ENCODE results near the gene MYOD1. TPM values are rescaled to one million over a fixed set of nuclear protein-coding genes. Genes with fewer than 3 reads are reported as not detected.

The MYOD1 gene
- total and polyA plus RNA-seq, 2 of the 4 experiments (the other 2 are of a cell fraction): not detected

GRCh38 chr11:17764446-17765218 is 45.3 kb downstream of the MYOD1 start (continued):
- TF ChIP-seq ELK1 (IDR thresholded peaks at IDR 0.05; ENCODE audit: borderline replicate concordance, low read depth, low read length): no peak

- POLR2A ChIA-PET (ENCODE audit: unreplicated experiment): no interaction called here
- Histone ChIP-seq H3K9me1 (ENCODE audit: insufficient read depth, low read length) (no peaks in the 10 kb centered on the region), H4K20me1 (ENCODE audit: insufficient read depth, low read length) (no peaks in the 10 kb centered on the region), H2AK5ac (ENCODE audit: low read depth, low read length) (no peak overlapping the region), H4K5ac (ENCODE audit: low read depth, low read length) (no peak overlapping the region), H3K79me1 (ENCODE audit: low read depth in 1 of 2, low read length in 2 of 2) (no peaks in the 10 kb centered on the region), H2BK20ac (ENCODE audit: low read depth, low read length) (no peak overlapping the region), H3K4me1 (ENCODE audit: control insufficient read depth, insufficient read depth, low read length) (no peaks in the 10 kb centered on the region), H3K4me2 (ENCODE audit: low read depth, low read length) (no peak overlapping the region), H3K18ac (ENCODE audit: low read depth, low read length) (no peak overlapping the region), H3K4ac (ENCODE audit: low read depth, low read length) (no peak overlapping the region), H3K4me3 (ENCODE audit: insufficient read depth, low read depth, low read length) (no peak overlapping the region), H2BK120ac (ENCODE audit: low read depth, low read length) (no peak overlapping the region), H2BK5ac (ENCODE audit: low read depth, low read length, poor library complexity, severe bottlenecking) (no peak overlapping the region), H2AK9ac (replicated peaks; ENCODE audit: low read depth, low read length, poor library complexity) (no peak overlapping the region), H3K56ac (ENCODE audit: extremely low read depth, insufficient read depth, low read length) (no peak overlapping the region), H4K8ac (ENCODE audit: low read depth in 2 of 2, low read length in 2 of 2) (no peak overlapping the region), H3K27ac (ENCODE audit: insufficient read depth, low read length) (no peak overlapping the region), H4K91ac (ENCODE audit: insufficient read depth, low read depth, low read length) (no peak overlapping the region), H3K23ac (ENCODE audit: low read depth, low read length) (no peak overlapping the region), H2BK15ac (ENCODE audit: low read depth, low read length) (no peak overlapping the region), H3K14ac (replicated peaks; ENCODE audit: low read depth, low read length) (no peak overlapping the region), H3K36me3 (ENCODE audit: control insufficient read depth, insufficient read depth, low read length) (no peaks in the 10 kb centered on the region), H2AFZ (replicated peaks; ENCODE audit: low read length, poor library complexity) (no peak overlapping the region), H3K27me3 (ENCODE audit: control insufficient read depth, insufficient read depth, low read length) (peaks cover 2% of the 10 kb centered on the region; the same call in 1 of the 2 replicates), H3K9me3 (ENCODE audit: control insufficient read depth, insufficient read depth, low read length) (no peaks in the 10 kb centered on the region), H3K9ac (ENCODE audit: low read depth, low read length) (no peak overlapping the region)
- DNase-seq: no peak
- no TSS peak for BruUV-seq (replicated peaks)
- in situ Hi-C loops (cut with MboI; ENCODE audit: low sequenced_read_pairs) (no loop called here), intact Hi-C loops (cut with micrococcal nuclease) (no loop called here), dilution Hi-C loops (cut with HindIII; ENCODE audit: low sequenced_read_pairs, unreplicated experiment) (no loop called here)
- CTCF ChIA-PET: no interaction called here
- 87% methylated on average over 9 of the region's 13 CpGs; no CpG with 5 or more reads in 1 of the 2 experiments for WGBS, 2 experiments (ENCODE audit: extremely low coverage in 2 of 2, insufficient read length in 1 of 2)
- TF ChIP-seq FOS (IDR thresholded peaks at IDR 0.05; ENCODE audit: low read depth, low read length): no peak
- no peak for TF ChIP-seq RAD21 (IDR thresholded peaks at IDR 0.05; ENCODE audit: low read length)
- no peak for TF ChIP-seq CHD1 (IDR thresholded peaks at IDR 0.05; ENCODE audit: low read depth, low read length)
- TF ChIP-seq MAZ (IDR thresholded peaks at IDR 0.05; ENCODE audit: borderline replicate concordance, low read depth, low read length): no peak
- TF ChIP-seq RFX5 (IDR thresholded peaks at IDR 0.05; ENCODE audit: low read depth, low read length): no peak
- ATAC-seq (ENCODE audit: low read depth): no peak
These were observed 46.1 kb downstream of the MYOD1 start for GRCh38 chr11:17765356-17766072.
